CD1c-positive myeloid dendritic cell (primary cell): ENCODE data around the gene IFIT2.
"Not testable (repeated sequence)": the region's sequence is repeated elsewhere in the genome, so short reads cannot be mapped to it uniquely, and the experiment has no call there.

Experiments
- DNase-seq: peaks from one replicate; pipeline ENCODE4 v3.0.0-alpha.2; 2016; ENCODE audit errors: extremely low spot score

Gene IFIT2

GRCh38 chr10:89301721-89302445 lies at the start of gene IFIT2:
IFIT2 (plus strand) TSS chr10:89302046; CDS start chr10:89302124, 78 bp downstream.
- DNase-seq: peak; percentile 79

- no peak for DNase-seq
These were observed 49.6 kb upstream of the IFIT2 start for GRCh38 chr10:89252225-89252585.

- not testable (repeated sequence) for DNase-seq
These were observed 46.7 kb upstream of the IFIT2 start for GRCh38 chr10:89255091-89255579.

GRCh38 chr10:89255793-89256192 lies 46.1 kb upstream of the IFIT2 start:
- DNase-seq: no peak

GRCh38 chr10:89256340-89256739 lies 45.5 kb upstream of the IFIT2 start:
- peak; percentile 71 for DNase-seq

GRCh38 chr10:89256962-89257361 lies 44.9 kb upstream of the IFIT2 start:
- DNase-seq: no peak

- DNase-seq: no peak
These were observed 44.3 kb upstream of the IFIT2 start for GRCh38 chr10:89257581-89257980.

GRCh38 chr10:89258881-89259280 lies 43.0 kb upstream of the IFIT2 start:
- DNase-seq: no peak

- no peak for DNase-seq
These were observed 39.5 kb upstream of the IFIT2 start for GRCh38 chr10:89262086-89263051.

GRCh38 chr10:89263091-89263490 lies 38.8 kb upstream of the IFIT2 start:
- no peak for DNase-seq

GRCh38 chr10:89263531-89263930 lies 38.3 kb upstream of the IFIT2 start:
- no peak for DNase-seq

GRCh38 chr10:89266721-89267453 lies 35.0 kb upstream of the IFIT2 start:
- DNase-seq: no peak

GRCh38 chr10:89269433-89270152 lies 32.3 kb upstream of the IFIT2 start:
- no peak for DNase-seq

GRCh38 chr10:89270153-89270483 lies 31.7 kb upstream of the IFIT2 start:
- DNase-seq: no peak

- DNase-seq: no peak
These were observed 30.3 kb upstream of the IFIT2 start for GRCh38 chr10:89271532-89271931.

GRCh38 chr10:89273680-89274079 lies 28.2 kb upstream of the IFIT2 start:
- no peak for DNase-seq

GRCh38 chr10:89274928-89275327 lies 26.9 kb upstream of the IFIT2 start:
- DNase-seq: no peak

- no peak for DNase-seq
These were observed 26.5 kb upstream of the IFIT2 start for GRCh38 chr10:89275383-89275782.

- DNase-seq: no peak
These were observed 23.8 kb upstream of the IFIT2 start for GRCh38 chr10:89278034-89278535.

- DNase-seq: no peak
These were observed 22.9 kb upstream of the IFIT2 start for GRCh38 chr10:89278900-89279392.

GRCh38 chr10:89279421-89279869 lies 22.4 kb upstream of the IFIT2 start:
- no peak for DNase-seq
